Measurements from ENCODE around the gene IGFBP6.

- no peak for TF ChIP-seq YY1 (IDR thresholded peaks at IDR 0.05)
- TF ChIP-seq REST (IDR thresholded peaks at IDR 0.05) = no peak
- TF ChIP-seq CTCF (IDR thresholded peaks at IDR 0.05; ENCODE audit: low read depth, low read length, missing input control) = peak; percentile 94
- TF ChIP-seq TAF1 (conservative IDR thresholded peaks at IDR 0.05) = no peak
- TF ChIP-seq JUND (IDR thresholded peaks at IDR 0.05) = peak; percentile 44 to 76
- TF ChIP-seq MAX (IDR thresholded peaks at IDR 0.05) = no peak
- no peak for TF ChIP-seq ATF3 (IDR thresholded peaks at IDR 0.05)
- no peak for TF ChIP-seq EGR1 (IDR thresholded peaks at IDR 0.05; ENCODE audit: low read depth in 2 of 2)
- TF ChIP-seq FOXA1 (IDR thresholded peaks at IDR 0.05) = no peak
- TF ChIP-seq GABPA (IDR thresholded peaks at IDR 0.05 in 1 of 2, conservative IDR thresholded peaks at IDR 0.05 in 1 of 2) = no peak
- peak; percentile 87 to 90 for TF ChIP-seq RAD21 (IDR thresholded peaks at IDR 0.05)
- TF ChIP-seq RXRA (IDR thresholded peaks at IDR 0.05) = peak; percentile 69 to 84
Observed at GRCh38 chr12:53099071-53099882, 1.8 kb downstream of the IGFBP6 start.

Measured in liver (tissue), 3 donors.